Measurements from ENCODE around the gene ABCD1. TPM values are rescaled to one million over a fixed set of nuclear protein-coding genes. Genes with fewer than 3 reads are reported as not detected.

The ABCD1 gene
- total RNA-seq, 2 experiments from 2014 or later = 8.6 to 9.2 TPM

DNA sequence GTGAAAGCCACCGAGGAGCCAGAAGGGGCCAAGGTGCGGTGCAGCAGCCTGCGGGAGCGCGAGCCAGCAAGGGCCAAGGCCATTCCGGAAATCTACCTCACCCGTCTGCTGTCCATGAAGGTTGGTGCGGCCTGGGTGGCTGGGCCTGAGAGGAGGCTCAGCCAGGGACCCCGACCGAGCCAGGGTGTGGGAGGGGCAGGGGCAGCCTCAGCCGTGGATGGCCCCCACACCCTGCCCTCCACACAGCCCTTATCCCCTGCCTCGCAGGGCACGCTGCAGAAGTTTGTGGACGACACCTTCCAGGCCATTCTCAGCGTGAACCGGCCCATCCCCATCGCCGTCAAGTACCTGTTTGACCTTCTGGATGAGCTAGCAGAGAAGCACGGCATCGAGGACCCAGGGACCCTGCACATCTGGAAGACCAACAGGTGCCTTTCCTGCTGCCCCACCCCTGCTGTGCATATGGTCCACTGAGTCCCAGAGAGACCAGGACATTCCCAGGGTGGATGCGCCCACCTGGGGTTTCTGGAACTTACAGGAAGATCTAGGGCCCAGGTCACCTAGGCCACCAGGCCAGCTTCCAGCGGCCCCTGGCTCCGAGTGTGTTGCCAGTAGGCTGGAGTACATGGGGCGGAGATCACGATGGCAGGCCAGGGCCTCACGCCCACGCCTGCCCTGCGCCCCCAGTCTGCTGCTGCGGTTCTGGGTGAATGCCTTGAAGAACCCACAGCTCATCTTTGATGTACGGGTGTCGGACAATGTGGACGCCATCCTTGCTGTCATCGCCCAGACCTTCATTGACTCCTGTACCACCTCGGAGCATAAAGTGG lies 52.8 kb downstream of the ABCD1 start:
- H3K4me1 ChIP-seq (ENCODE audit: insufficient read depth, low read length) = no peaks in the 10 kb centered on the region
- Mint-ChIP-seq H3K4me3 (no peak overlapping the region), H3K27ac (no peak overlapping the region), H3K27me3 (peaks cover 5% of the 10 kb centered on the region), H3K9me3 (no peaks in the 10 kb centered on the region), H3K4me1 (ENCODE audit: low read depth) (peaks cover 5% of the 10 kb centered on the region), H3K36me3 (ENCODE audit: low read depth) (no peaks in the 10 kb centered on the region)
- DNase-seq (no peak), ATAC-seq (ENCODE audit: poor library complexity) (no peak)
- H3K27ac ChIP-seq (ENCODE audit: low read depth in 1 of 2, low read length in 2 of 2) = no peak overlapping the region
- no peak overlapping the region for H3K4me3 ChIP-seq (ENCODE audit: low read length)
- H3K27me3 ChIP-seq (ENCODE audit: control insufficient read depth in 1 of 2, insufficient read depth in 2 of 2, low read length in 2 of 2) = peaks cover 0 to 4% of the 10 kb centered on the region in 2 experiments
- POLR2A ChIA-PET = no interaction called here
- no peaks in the 10 kb centered on the region for H3K36me3 ChIP-seq (ENCODE audit: insufficient read depth, low read length)
- CTCF ChIA-PET = no interaction called here
- TF ChIP-seq, protein P1, sequence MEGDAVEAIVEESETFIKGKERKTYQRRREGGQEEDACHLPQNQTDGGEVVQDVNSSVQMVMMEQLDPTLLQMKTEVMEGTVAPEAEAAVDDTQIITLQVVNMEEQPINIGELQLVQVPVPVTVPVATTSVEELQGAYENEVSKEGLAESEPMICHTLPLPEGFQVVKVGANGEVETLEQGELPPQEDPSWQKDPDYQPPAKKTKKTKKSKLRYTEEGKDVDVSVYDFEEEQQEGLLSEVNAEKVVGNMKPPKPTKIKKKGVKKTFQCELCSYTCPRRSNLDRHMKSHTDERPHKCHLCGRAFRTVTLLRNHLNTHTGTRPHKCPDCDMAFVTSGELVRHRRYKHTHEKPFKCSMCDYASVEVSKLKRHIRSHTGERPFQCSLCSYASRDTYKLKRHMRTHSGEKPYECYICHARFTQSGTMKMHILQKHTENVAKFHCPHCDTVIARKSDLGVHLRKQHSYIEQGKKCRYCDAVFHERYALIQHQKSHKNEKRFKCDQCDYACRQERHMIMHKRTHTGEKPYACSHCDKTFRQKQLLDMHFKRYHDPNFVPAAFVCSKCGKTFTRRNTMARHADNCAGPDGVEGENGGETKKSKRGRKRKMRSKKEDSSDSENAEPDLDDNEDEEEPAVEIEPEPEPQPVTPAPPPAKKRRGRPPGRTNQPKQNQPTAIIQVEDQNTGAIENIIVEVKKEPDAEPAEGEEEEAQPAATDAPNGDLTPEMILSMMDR (IDR thresholded peaks at IDR 0.05) = no peak
- peaks cover 0 to 6% of the 10 kb centered on the region in 2 experiments for H3K9me3 ChIP-seq (ENCODE audit: control insufficient read depth in 1 of 2, insufficient read depth in 1 of 2, low read length in 2 of 2)
- intact Hi-C loops (cut with DNase I, micrococcal nuclease) = no loop called here

DNA sequence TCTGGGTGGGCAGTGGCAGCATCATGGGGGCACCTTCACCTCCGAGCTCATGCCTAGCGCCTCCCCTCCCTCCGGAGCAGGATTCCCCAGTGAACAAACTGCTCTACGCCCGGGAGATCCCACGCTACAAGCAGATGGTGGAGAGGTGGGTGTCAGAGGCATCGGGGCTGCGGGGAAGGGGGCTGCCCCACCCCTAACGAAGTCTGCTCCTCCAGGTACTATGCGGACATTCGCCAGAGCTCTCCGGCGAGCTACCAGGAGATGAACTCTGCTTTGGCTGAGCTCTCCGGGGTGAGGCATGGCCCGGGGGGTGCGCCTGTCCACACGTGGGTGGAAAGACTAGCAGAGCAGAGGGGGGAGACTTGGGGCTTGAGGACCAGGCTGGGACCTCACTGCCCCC lies 53.5 kb downstream of the ABCD1 start:
- Histone ChIP-seq H3K9me3 (ENCODE audit: control insufficient read depth in 1 of 2, insufficient read depth in 1 of 2, low read length in 2 of 2) (peaks cover 0 to 6% of the 10 kb centered on the region in 2 experiments), H3K4me1 (ENCODE audit: insufficient read depth, low read length) (no peaks in the 10 kb centered on the region), H3K36me3 (ENCODE audit: insufficient read depth, low read length) (no peaks in the 10 kb centered on the region), H3K27me3 (ENCODE audit: control insufficient read depth in 1 of 2, insufficient read depth in 2 of 2, low read length in 2 of 2) (peaks cover 0 to 4% of the 10 kb centered on the region in 2 experiments), H3K4me3 (ENCODE audit: low read length) (no peak overlapping the region), H3K27ac (ENCODE audit: low read depth in 1 of 2, low read length in 2 of 2) (no peak overlapping the region)
- Mint-ChIP-seq H3K9me3 (no peaks in the 10 kb centered on the region), H3K27ac (no peak overlapping the region), H3K4me3 (no peak overlapping the region), H3K4me1 (ENCODE audit: low read depth) (peaks cover 5% of the 10 kb centered on the region), H3K36me3 (ENCODE audit: low read depth) (no peaks in the 10 kb centered on the region), H3K27me3 (peaks cover 5% of the 10 kb centered on the region)
- ATAC-seq (ENCODE audit: poor library complexity) (no peak), DNase-seq (no peak)
- TF ChIP-seq, protein P1 (IDR thresholded peaks at IDR 0.05) = no peak
- POLR2A ChIA-PET = interaction anchor here (0.9 kb wide), 1 partner anchor 74 kb away, joined by 3 read pairs; no protein-coding TSS in a partner anchor
- CTCF ChIA-PET = no interaction called here
- intact Hi-C loops (cut with DNase I, micrococcal nuclease) = no loop called here

DNA sequence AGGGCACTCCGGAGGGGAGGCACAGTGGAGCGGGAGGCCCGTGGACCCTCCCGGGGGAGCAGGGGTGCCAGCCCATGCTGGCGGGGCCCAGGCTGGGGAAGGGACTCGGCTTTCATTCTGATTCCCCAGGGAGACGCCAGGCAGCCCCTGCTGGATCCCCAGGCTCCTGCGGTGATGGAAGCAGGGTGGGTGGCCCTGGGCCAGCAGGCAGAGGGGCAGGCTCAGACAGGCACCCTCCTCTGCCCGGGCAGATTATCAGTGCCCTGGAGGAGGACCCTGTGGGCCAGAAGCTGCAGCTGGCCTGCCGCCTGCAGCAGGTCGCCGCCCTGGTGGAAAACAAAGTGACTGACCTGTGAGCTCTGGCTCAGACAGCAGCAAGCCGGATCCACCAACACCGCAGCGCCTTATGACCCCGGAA lies 54.0 kb downstream of the ABCD1 start:
- H3K4me3 ChIP-seq (ENCODE audit: low read length) = no peak overlapping the region
- Mint-ChIP-seq H3K27ac (no peak overlapping the region), H3K9me3 (no peaks in the 10 kb centered on the region), H3K36me3 (ENCODE audit: low read depth) (no peaks in the 10 kb centered on the region), H3K4me3 (no peak overlapping the region), H3K27me3 (peaks cover 5% of the 10 kb centered on the region), H3K4me1 (ENCODE audit: low read depth) (peaks cover 5% of the 10 kb centered on the region)
- DNase-seq (no peak), ATAC-seq (ENCODE audit: poor library complexity) (no peak)
- TF ChIP-seq, protein P1 (IDR thresholded peaks at IDR 0.05) = no peak
- no peaks in the 10 kb centered on the region for H3K4me1 ChIP-seq (ENCODE audit: insufficient read depth, low read length)
- H3K27ac ChIP-seq (ENCODE audit: low read depth in 1 of 2, low read length in 2 of 2) = no peak overlapping the region
- POLR2A ChIA-PET = interaction anchor here (0.9 kb wide), 1 partner anchor 75 kb away, joined by 3 read pairs; no protein-coding TSS in a partner anchor
- intact Hi-C loops (cut with DNase I, micrococcal nuclease) = no loop called here
- peaks cover 0 to 6% of the 10 kb centered on the region in 2 experiments for H3K9me3 ChIP-seq (ENCODE audit: control insufficient read depth in 1 of 2, insufficient read depth in 1 of 2, low read length in 2 of 2)
- CTCF ChIA-PET = no interaction called here
- H3K27me3 ChIP-seq (ENCODE audit: control insufficient read depth in 1 of 2, insufficient read depth in 2 of 2, low read length in 2 of 2) = peaks cover 0 to 4% of the 10 kb centered on the region in 2 experiments
- H3K36me3 ChIP-seq (ENCODE audit: insufficient read depth, low read length) = no peaks in the 10 kb centered on the region

Measured in CD4-positive, alpha-beta T cell (primary cell).